ENCODE data around the gene AP4S1. TPM values are rescaled to one million over a fixed set of nuclear protein-coding genes. Genes with fewer than 3 reads are reported as not detected.

The AP4S1 gene
- total and polyA plus RNA-seq, 2 of the 8 experiments (the other 6 are each of a cell fraction or from before 2014, with no cell fraction given) = 2.8 to 9.9 TPM

DNA sequence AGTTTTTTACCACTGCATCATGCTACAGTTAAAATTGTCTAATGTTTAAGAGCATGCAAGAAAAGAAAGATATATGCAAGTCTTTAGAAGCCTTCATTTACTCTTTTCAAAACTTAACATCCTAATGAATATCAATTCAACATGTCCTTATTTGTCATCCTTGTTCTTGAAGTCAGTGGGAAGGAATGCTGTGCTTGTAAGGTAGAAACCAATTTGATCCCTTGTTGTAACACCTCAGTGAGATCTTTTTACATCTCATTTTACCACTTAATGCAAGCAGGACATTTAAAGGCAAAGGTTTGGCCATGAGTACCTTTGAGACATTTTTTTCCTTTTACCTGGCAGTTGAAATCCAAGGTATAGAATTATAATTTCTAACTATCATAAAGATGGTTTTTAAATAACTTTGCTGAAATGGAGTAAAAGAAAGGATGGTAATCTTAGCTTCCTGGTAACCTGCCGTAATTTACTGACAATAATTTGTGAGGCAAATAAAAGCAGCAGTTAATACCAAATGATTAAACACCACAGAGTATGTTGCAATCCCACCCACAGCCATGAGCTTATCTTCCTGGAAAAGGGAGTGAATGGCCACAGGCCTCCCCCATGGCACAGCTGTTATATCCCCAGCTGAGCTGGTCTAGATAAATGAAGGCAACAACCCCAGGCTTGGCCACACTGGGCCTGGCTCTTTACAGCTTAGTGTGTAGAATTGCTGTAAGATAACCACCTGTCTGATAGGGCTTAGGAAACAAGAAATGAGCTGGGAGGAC is 33.9 kb downstream of the AP4S1 start:
- Histone ChIP-seq H3K56ac (replicated peaks; ENCODE audit: insufficient read length, low read depth, low read length) (no peak overlapping the region), H2BK5ac (ENCODE audit: low read depth, low read length) (no peak overlapping the region), H3K4me1 (replicated peaks in 1 of 4; ENCODE audit: control insufficient read depth in 3 of 4, insufficient read depth in 4 of 4, low read length in 3 of 4) (peaks cover 4 to 8% (median 5%) of the 10 kb centered on the region in 4 experiments; a peak in 5 of 7 replicates), H2BK120ac (replicated peaks; ENCODE audit: low read depth, low read length) (no peak overlapping the region), H2BK12ac (ENCODE audit: low read depth, low read length) (no peak overlapping the region), H3K9me3 (ENCODE audit: insufficient read depth in 2 of 2, low read depth in 1 of 2, low read length in 1 of 2) (no peaks in the 10 kb centered on the region), H3K23me2 (ENCODE audit: low read depth, low read length) (peaks cover 2% of the 10 kb centered on the region; the same call in 1 of the 2 replicates), H2AFZ (ENCODE audit: low read length) (no peak overlapping the region), H3K27ac (ENCODE audit: low read depth, low read length) (no peak overlapping the region), H4K5ac (ENCODE audit: insufficient read length, low read depth, low read length) (no peak overlapping the region), H2BK15ac (ENCODE audit: low read length) (no peak overlapping the region), H3K18ac (ENCODE audit: extremely low read depth, low read length) (no peak overlapping the region), H3K4me3 (ENCODE audit: extremely low read depth in 1 of 4, insufficient read depth in 2 of 4, low read depth in 3 of 4, low read length in 4 of 4) (no peak overlapping the region), H3K79me2 (ENCODE audit: control insufficient read depth in 1 of 2, insufficient read depth in 2 of 2, low read length in 2 of 2) (no peaks in the 10 kb centered on the region; a peak in 1 of 4 replicates), H3K14ac (ENCODE audit: insufficient read length) (peak overlapping the region; percentile 42), H3K4ac (replicated peaks; ENCODE audit: insufficient read length, low read depth, low read length) (no peak overlapping the region), H3K23ac (ENCODE audit: insufficient read length) (no peak overlapping the region), H2AK5ac (ENCODE audit: low read depth, low read length) (no peak overlapping the region), H3K27me3 (replicated peaks in 1 of 4; ENCODE audit: control insufficient read depth in 3 of 4, extremely low read depth in 1 of 4, insufficient read depth in 3 of 4, low read length in 3 of 4) (no peaks in the 10 kb centered on the region), H4K91ac (replicated peaks; ENCODE audit: insufficient read length, low read length) (no peak overlapping the region), H3K79me1 (ENCODE audit: low read depth, low read length) (no peaks in the 10 kb centered on the region), H3K4me2 (ENCODE audit: insufficient read depth in 1 of 2, low read depth in 2 of 2, low read length in 2 of 2) (peak overlapping the region in 1 of 2 experiments; percentile 20; a peak in 1 of 4 replicates), H3K36me3 (ENCODE audit: control insufficient read depth in 2 of 4, insufficient read depth in 4 of 4, low read length in 3 of 4) (no peaks in the 10 kb centered on the region), H2BK20ac (ENCODE audit: low read length) (no peak overlapping the region), H3K9ac (replicated peaks in 1 of 4; ENCODE audit: extremely low read depth in 1 of 4, low read depth in 3 of 4, low read length in 3 of 4) (no peak overlapping the region), H4K8ac (ENCODE audit: extremely low read depth, insufficient read depth, low read length) (no peak overlapping the region), H4K20me1 (replicated peaks in 1 of 2; ENCODE audit: control insufficient read depth in 1 of 2, insufficient read depth in 2 of 2, low read length in 2 of 2) (no peaks in the 10 kb centered on the region)
- FAIRE-seq = no peak
- ChIA-PET CTCF (ENCODE audit: partially characterized antibody) (interaction anchor here (0.6 to 1.0 kb wide), 3 partner anchors 25 to 154 kb away, joined by 3 read pairs; no protein-coding TSS in a partner anchor), POLR2A (ENCODE audit: partially characterized antibody) (interaction anchor here (0.7 to 3.8 kb wide), 3 partner anchors 34 to 61 kb away, joined by 3 to 19 read pairs (median 3); partner anchors contain the start of genes AP4S1 and STRN3)
- WGBS, 2 experiments (ENCODE audit: extremely low coverage in 1 of 2, insufficient coverage in 1 of 2, insufficient read length in 1 of 2, insufficient replicate concordance in 2 of 2, low coverage in 1 of 2, low lambda C conversion rate in 2 of 2, missing lambda C conversion rate in 1 of 2) = 90% methylated on average over 1 of the region's 1 CpG; no CpG with 5 or more reads in 1 of the 2 experiments
- no peak for DNase-seq (ENCODE audit: low read depth in 1 of 2, low spot score in 2 of 2)
- TF ChIP-seq ASH2L (IDR thresholded peaks at IDR 0.05; ENCODE audit: low read length) (no peak), CEBPB (IDR thresholded peaks at IDR 0.05; ENCODE audit: low read depth, low read length) (peak; percentile 91), SP2 (IDR thresholded peaks at IDR 0.05; ENCODE audit: low read length) (no peak), HDAC2 (IDR thresholded peaks at IDR 0.05; ENCODE audit: borderline replicate concordance in 1 of 2, low read depth in 2 of 2, low read length in 2 of 2) (no peak)
